Omental fat pad (tissue), 4 donors: Measurements from ENCODE around the gene HEPACAM2. TPM values are rescaled to one million over a fixed set of nuclear protein-coding genes. Genes with fewer than 3 reads are reported as not detected.

ENCODE experiments used
- ATAC-seq: fragments of 150-250 bp; one replicate; pipeline ENCODE4 v1.9.1; 2016; ENCODE audit warnings: mild to moderate bottlenecking, moderate library complexity; ENCODE audit not compliant: low FRiP score
- DNase-seq: peaks from one replicate; pipeline ENCODE4 v3.0.0-alpha.2; 2019; ENCODE audit warnings: low spot score
- CTCF ChIP-seq, 3 donors: fragments of 450-650 bp; IDR thresholded peaks; one replicate each; pipeline ENCODE4 v1.5.1; 2016 to 2017; ENCODE audit warnings: antibody characterized with exemption in 3 of 3, mild to moderate bottlenecking in 3 of 3, moderate library complexity in 2 of 3
- total RNA-seq, 4 donors: library from RNA; depleted of rRNA; stranded (reverse); fragments of >200 nt; gene quantifications; one replicate each; pipeline ENCODE4 v1.1.0, GENCODE V29; 2016

The HEPACAM2 gene
- total RNA-seq, 4 donors from 2014 or later, result not detected

GRCh38 chr7:93242106-93242505 lies 15.8 kb upstream of the HEPACAM2 start:
- no peak for DNase-seq
- no peak for TF ChIP-seq CTCF (IDR thresholded peaks at IDR 0.05)
- ATAC-seq, result no peak

GRCh38 chr7:93239824-93240223 lies 13.6 kb upstream of the HEPACAM2 start:
- DNase-seq (no peak), ATAC-seq (no peak)
- no peak for TF ChIP-seq CTCF (IDR thresholded peaks at IDR 0.05)

GRCh38 chr7:93238748-93239147 lies 12.5 kb upstream of the HEPACAM2 start:
- no peak for TF ChIP-seq CTCF (IDR thresholded peaks at IDR 0.05)
- ATAC-seq, result no peak

GRCh38 chr7:93238131-93238530 lies 11.9 kb upstream of the HEPACAM2 start:
- DNase-seq (no peak), ATAC-seq (no peak)
- TF ChIP-seq CTCF (IDR thresholded peaks at IDR 0.05), result no peak

More at GRCh38 chr7:93238748-93239147, 12.5 kb upstream of the HEPACAM2 start:
- DNase-seq, result no peak

- ATAC-seq, result no peak
- TF ChIP-seq CTCF (IDR thresholded peaks at IDR 0.05), result no peak
- no peak for DNase-seq
Measured at GRCh38 chr7:93235541-93235940, 9.3 kb upstream of the HEPACAM2 start.

GRCh38 chr7:93232673-93233018 lies 6.4 kb upstream of the HEPACAM2 start:
- ATAC-seq, result peak; percentile 46
- no peak for TF ChIP-seq CTCF (IDR thresholded peaks at IDR 0.05)
- no peak for DNase-seq

- DNase-seq, result peak; percentile 73
- peak; percentile 99 for ATAC-seq
- TF ChIP-seq CTCF (IDR thresholded peaks at IDR 0.05), result no peak
Measured at GRCh38 chr7:93231799-93232672, 5.8 kb upstream of the HEPACAM2 start, which contains the start of gene VPS50. VPS50 (plus strand) TSS chr7:93232366; CDS start chr7:93232468, 102 bp downstream.
